Cardiac fibroblast (primary cell): Measurements from ENCODE around the gene DNASE2.
A peak's percentile ranks its signal among the peaks of the same experiment; 100 is the strongest.

Experiments
- DNase-seq, 2 donors: peaks; one replicate each; pipeline versions ENCODE4 v3.0.0 to v3.0.0-alpha.2; 2010; ENCODE audit warnings: low read depth in 2 of 2
- H3K4me3 ChIP-seq, 2 donors: replicated peaks in 1 of 2; 1 replicate in 1 of 2; 2 replicates in 1 of 2; pipeline ENCODE4 v1.5.1; 2011; ENCODE audit warnings: low read depth in 2 of 2, low read length in 2 of 2, mild to moderate bottlenecking in 2 of 2, moderate library complexity in 1 of 2
- CTCF ChIP-seq: IDR thresholded peaks from one replicate; pipeline ENCODE4 v1.5.1; 2011; ENCODE audit warnings: low read depth, mild to moderate bottlenecking, low read length, inconsistent platforms

Gene DNASE2

GRCh38 chr19:12875086-12875485 is 6.2 kb downstream of the DNASE2 start:
- DNase-seq, result no peak
- no peak overlapping the region for H3K4me3 ChIP-seq
- no peak for TF ChIP-seq CTCF

GRCh38 chr19:12873891-12874745 is 7.1 kb downstream of the DNASE2 start:
- H3K4me3 ChIP-seq, result no peak overlapping the region
- no peak for DNase-seq
- TF ChIP-seq CTCF, result no peak

- peak overlapping the region; percentile 35 to 45 for H3K4me3 ChIP-seq
- no peak for TF ChIP-seq CTCF
- peak; percentile 75 to 84 for DNase-seq
These were observed 8.0 kb downstream of the DNASE2 start for GRCh38 chr19:12872941-12873890.

GRCh38 chr19:12872255-12872654 is 9.0 kb downstream of the DNASE2 start:
- TF ChIP-seq CTCF, result no peak
- no peak for DNase-seq
- H3K4me3 ChIP-seq, result no peak overlapping the region

GRCh38 chr19:12871681-12872080 is 9.6 kb downstream of the DNASE2 start:
- no peak overlapping the region for H3K4me3 ChIP-seq
- TF ChIP-seq CTCF, result no peak
- no peak for DNase-seq

GRCh38 chr19:12868540-12869112 is 12.6 kb downstream of the DNASE2 start:
- no peak overlapping the region for H3K4me3 ChIP-seq
- DNase-seq, result peak in 1 of 2 donors; percentile 29
- TF ChIP-seq CTCF, result no peak
